KBM-7 (cell line): ENCODE results near the gene ARMH3.

Source experiments
- DNase-seq: peaks from one replicate; pipeline ENCODE4 v3.0.0-alpha.2; 2015
- in situ Hi-C: fragments of 300-500 bp; cut with MboI; formaldehyde crosslinking; loops from 2 replicates; pipeline ENCODE4 v1.14.3; 2020; ENCODE audit warnings: low sequenced_read_pairs, low pct_unique_long_range_greater_than_20kb, mixed read lengths

Gene ARMH3

GRCh38 chr10:101906586-101907183, 149.3 kb downstream of the ARMH3 start:
- DNase-seq, result no peak
- in situ Hi-C loops, result no loop called here

GRCh38 chr10:101905251-101905650, 150.7 kb downstream of the ARMH3 start:
- DNase-seq, result no peak
- in situ Hi-C loops, result no loop called here

DNA sequence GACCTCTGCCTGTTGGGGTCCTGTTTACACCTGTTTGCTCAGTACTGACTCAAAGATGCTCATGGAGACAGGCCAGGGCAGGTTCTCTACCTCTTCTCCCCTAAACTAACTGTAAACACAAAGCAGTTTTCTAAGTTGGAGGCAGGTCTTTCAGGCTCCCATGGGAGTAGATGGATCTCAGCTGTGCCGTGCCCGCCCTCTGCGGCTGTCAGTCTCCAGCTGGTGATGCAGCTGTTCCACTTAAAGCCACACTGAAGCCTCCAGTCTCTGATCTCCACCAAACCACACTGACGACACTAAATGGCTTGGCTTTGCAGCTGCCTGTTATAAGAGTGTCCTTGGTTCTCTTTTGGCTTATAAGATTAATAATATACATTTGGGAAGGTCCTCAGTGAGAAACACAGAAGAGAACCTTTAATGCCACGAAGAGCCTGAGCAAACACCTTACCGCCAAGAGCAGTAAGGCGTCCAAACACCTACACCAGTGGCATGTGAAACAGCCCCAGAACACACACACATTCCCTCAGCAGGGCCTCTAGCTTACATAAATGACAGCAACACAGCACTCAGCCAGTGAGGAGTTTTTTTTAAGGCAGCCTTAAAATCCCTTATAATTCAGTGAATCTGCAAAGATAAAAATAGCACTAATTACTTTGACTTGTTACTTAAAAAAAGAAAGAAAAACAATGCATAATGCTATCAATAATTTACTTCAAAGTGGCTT, 152.0 kb downstream of the ARMH3 start:
- no peak for DNase-seq
- in situ Hi-C loops, result no loop called here

- in situ Hi-C loops, result no loop called here
- no peak for DNase-seq
Measured at GRCh38 chr10:101902820-101903145, 153.2 kb downstream of the ARMH3 start.

DNA sequence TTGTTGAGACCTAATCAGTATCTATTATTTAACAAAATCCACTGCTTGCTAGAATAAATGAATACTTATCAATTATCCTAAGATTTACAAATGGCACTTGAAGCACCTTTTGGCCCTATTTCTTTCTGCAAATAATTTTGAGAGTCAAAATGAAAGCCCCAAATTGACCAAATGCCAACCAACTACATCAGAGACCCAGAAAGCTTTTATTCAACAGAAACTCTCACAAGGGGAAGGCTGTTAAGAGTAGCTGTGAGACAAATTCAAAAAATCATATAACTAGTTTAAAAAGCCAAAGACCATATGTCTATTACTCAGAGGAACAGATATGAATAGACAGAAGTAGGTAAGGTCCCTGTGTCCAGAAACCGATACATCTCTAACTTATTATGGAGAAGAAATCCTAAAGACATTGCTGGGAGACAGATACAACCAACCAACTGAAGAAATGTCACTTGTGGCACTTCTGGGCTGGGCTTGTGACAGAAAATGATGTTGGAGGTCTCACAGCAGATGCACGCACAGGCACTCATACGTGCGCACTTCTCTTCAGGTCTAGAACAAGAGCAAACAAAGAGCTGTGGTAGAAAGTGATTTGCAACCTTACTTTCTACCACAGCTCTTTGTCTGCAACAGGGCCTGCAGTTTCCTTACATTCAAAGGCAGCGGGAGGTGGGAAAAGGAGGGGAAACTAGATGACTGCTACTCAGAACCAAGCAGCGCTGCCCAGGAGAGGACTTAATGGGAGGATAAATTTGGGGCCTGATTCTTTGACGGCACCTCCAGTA, 153.7 kb downstream of the ARMH3 start:
- no peak for DNase-seq
- in situ Hi-C loops, result no loop called here

DNA sequence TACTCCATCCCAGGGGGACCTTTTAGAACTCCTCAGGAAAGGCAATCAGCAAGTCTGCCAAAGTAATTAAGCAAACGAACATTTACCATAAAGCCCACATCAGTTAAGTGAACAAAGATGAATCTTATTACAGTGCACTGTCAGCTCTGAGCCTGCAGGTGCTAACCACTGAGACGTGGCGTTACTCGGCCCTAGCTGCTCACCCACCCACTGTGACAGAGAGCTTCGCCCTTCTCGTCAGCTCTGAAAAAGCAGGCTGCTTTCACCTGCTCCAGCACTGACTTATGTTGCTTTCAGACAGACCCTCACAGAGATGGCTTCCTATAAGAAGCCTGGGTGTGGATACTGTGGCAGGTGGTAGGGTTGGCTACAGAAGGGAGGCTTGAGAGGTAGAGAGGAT, 154.6 kb downstream of the ARMH3 start:
- in situ Hi-C loops, result no loop called here
- DNase-seq, result no peak

- no peak for DNase-seq
- in situ Hi-C loops, result no loop called here
Measured at GRCh38 chr10:101897633-101898032, 158.3 kb downstream of the ARMH3 start.

GRCh38 chr10:101896225-101896877, 159.6 kb downstream of the ARMH3 start:
- DNase-seq, result no peak
- in situ Hi-C loops, result no loop called here

GRCh38 chr10:101895781-101896180, 160.2 kb downstream of the ARMH3 start:
- DNase-seq, result no peak
- in situ Hi-C loops, result no loop called here

GRCh38 chr10:101894742-101895141, 161.2 kb downstream of the ARMH3 start:
- in situ Hi-C loops, result no loop called here

DNA sequence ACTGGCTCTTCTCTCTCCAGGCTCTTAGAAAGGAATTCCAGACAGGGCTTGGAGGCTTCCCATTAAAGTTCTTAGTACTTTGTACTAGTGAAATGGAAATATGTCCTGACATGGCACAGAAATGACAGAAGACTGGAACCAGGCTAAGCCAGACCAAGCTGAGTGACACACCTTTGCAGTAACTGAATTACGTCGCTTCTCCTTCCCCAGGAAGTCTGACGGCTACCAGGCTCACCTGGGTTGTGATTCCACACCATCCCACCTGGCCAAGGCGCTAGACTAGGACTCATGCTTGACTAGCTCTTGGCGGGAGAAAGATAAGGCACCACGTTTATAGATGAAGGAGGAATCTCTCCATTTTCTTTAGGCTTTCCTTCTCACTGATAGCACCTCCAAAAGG, 161.7 kb downstream of the ARMH3 start:
- DNase-seq, result no peak
- in situ Hi-C loops, result no loop called here

More at GRCh38 chr10:101894742-101895141, 161.2 kb downstream of the ARMH3 start:
- no peak for DNase-seq

GRCh38 chr10:101893510-101894120, 162.4 kb downstream of the ARMH3 start:
- in situ Hi-C loops, result no loop called here
- no peak for DNase-seq

GRCh38 chr10:101892782-101893391, 163.1 kb downstream of the ARMH3 start:
- in situ Hi-C loops, result no loop called here
- DNase-seq, result no peak

GRCh38 chr10:101889256-101890210, 166.4 kb downstream of the ARMH3 start:
- peak; percentile 76 for DNase-seq
- in situ Hi-C loops, result no loop called here

DNA sequence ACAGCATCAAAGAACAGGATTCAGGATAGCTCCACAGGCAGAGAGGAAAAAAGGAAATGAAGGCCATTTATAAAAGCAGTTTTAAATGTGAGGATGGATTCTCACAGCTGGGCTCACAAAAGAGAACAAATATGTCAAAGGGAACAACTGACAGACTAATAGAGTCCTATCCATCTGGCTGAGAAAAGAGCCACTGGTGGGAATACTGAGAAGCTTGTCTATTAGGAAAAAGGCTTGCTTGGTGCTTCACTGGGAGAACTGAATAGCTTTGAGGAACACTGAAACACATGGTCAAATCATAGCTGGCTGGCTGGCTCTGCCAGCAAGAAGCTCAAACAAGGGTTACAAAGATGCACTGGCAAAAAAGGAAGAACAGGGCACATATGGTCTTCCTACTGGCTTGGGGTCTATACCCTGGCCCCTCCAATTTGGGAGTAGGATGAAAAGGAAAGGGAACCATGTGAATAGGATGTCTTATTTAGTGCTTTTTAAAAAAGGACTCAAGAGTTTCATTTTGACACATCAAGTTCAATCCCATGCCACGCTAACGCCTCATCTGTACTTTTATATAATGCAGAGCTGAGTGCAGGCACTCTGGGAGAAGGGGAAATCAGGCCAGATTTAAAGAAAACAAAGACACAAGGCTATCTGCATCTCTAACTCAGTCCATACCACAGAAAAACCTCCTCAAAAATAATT, 167.6 kb downstream of the ARMH3 start:
- DNase-seq, result no peak
- in situ Hi-C loops, result no loop called here

GRCh38 chr10:101887775-101888174, 168.2 kb downstream of the ARMH3 start:
- in situ Hi-C loops, result no loop called here
- no peak for DNase-seq

DNA sequence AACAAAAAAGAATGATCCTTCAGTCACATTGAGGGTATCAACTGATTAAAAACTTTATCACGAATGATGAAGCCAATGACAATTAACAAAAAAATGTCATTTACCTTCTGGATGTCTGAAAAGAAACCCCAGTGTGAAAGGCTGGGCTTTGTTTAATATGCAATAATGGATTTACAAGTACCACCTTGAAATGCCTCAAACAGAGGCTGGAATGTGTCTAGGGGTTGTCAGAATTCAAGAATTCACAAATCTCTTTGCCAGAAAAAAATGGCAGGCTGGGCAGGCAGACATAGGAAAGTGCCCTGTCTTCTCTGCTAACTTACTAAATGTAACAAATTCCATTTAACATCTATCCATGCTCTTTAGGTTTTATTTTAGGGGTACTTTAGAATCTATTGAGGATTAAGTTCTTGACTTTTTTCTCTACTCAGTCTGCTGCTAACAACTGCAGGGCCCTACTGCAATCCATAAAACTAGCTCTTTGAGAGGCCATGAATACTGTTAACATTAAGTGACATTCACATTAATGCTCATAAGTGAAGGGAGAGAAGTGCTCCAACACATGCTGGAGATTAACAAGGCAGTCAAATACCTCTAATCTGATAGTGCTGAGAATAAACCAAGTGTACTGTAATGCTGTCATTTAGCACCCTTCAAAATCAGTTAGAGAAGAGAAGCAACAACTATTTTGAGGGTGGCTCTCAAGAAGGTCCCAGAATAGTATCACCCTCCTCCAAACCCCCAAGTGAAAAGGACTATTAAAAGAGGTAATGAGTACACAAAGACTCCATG, 169.3 kb downstream of the ARMH3 start:
- no peak for DNase-seq
- in situ Hi-C loops, result no loop called here
